DMS79 (cell line): Measurements from ENCODE around the gene NRROS.

Source experiments
- DNase-seq: peaks from one replicate; lab custom pipeline; 2025; lab: John Stamatoyannopoulos, UW

NRROS gene

GRCh38 chr3:196684548-196685407 lies 45.3 kb downstream of the NRROS start:
- peak; percentile 31 for DNase-seq

GRCh38 chr3:196686436-196686835 lies 46.9 kb downstream of the NRROS start:
- DNase-seq, result no peak

- DNase-seq, result no peak
Observed at GRCh38 chr3:196688349-196688748, 48.9 kb downstream of the NRROS start.

GRCh38 chr3:196689941-196690660 lies 50.6 kb downstream of the NRROS start:
- no peak for DNase-seq

GRCh38 chr3:196691386-196691785 lies 51.9 kb downstream of the NRROS start:
- no peak for DNase-seq

- DNase-seq, result no peak
Observed at GRCh38 chr3:196694202-196694638, 54.7 kb downstream of the NRROS start.

GRCh38 chr3:196694941-196695848 lies 55.7 kb downstream of the NRROS start:
- no peak for DNase-seq

- no peak for DNase-seq
Observed at GRCh38 chr3:196695849-196696226, 56.3 kb downstream of the NRROS start.

GRCh38 chr3:196697270-196697669 lies 57.8 kb downstream of the NRROS start:
- no peak for DNase-seq

- DNase-seq, result no peak
Observed at GRCh38 chr3:196699749-196700148, 60.3 kb downstream of the NRROS start.

GRCh38 chr3:196700801-196701200 lies 61.3 kb downstream of the NRROS start:
- DNase-seq, result no peak

- no peak for DNase-seq
Observed at GRCh38 chr3:196706327-196706726, 66.8 kb downstream of the NRROS start.

- DNase-seq, result no peak
Observed at GRCh38 chr3:196706731-196707130, 67.2 kb downstream of the NRROS start.

- DNase-seq, result no peak
Observed at GRCh38 chr3:196707566-196707965, 68.1 kb downstream of the NRROS start.

GRCh38 chr3:196708467-196708866 lies 69.0 kb downstream of the NRROS start:
- DNase-seq, result no peak
